IPS-18a (cell line): Measurements from ENCODE around the gene FICD.

Experiments used
- H3K27ac ChIP-seq: one replicate; pipeline ENCODE4 v1.5.1; 2013; ENCODE audit warnings: low read length
- H3K27me3 ChIP-seq: one replicate; pipeline ENCODE4 v1.6.1; 2013; ENCODE audit warnings: mild to moderate bottlenecking, low read length; ENCODE audit not compliant: control insufficient read depth, insufficient read depth
- H3K36me3 ChIP-seq: one replicate; pipeline ENCODE4 v1.6.1; 2013; ENCODE audit warnings: low read depth, low read length; ENCODE audit not compliant: control insufficient read depth
- H3K4me1 ChIP-seq: one replicate; pipeline ENCODE4 v1.6.1; 2013; ENCODE audit warnings: low read depth, low read length; ENCODE audit not compliant: control insufficient read depth
- H3K4me3 ChIP-seq: one replicate; pipeline ENCODE4 v1.5.1; 2013; ENCODE audit warnings: low read length
- H3K9ac ChIP-seq: one replicate; pipeline ENCODE4 v1.6.1; 2013; ENCODE audit warnings: mild to moderate bottlenecking, low read length, moderate library complexity
- H3K9me3 ChIP-seq: one replicate; pipeline ENCODE4 v1.6.1; 2013; ENCODE audit warnings: low read depth, low read length; ENCODE audit not compliant: control insufficient read depth

Gene FICD

DNA sequence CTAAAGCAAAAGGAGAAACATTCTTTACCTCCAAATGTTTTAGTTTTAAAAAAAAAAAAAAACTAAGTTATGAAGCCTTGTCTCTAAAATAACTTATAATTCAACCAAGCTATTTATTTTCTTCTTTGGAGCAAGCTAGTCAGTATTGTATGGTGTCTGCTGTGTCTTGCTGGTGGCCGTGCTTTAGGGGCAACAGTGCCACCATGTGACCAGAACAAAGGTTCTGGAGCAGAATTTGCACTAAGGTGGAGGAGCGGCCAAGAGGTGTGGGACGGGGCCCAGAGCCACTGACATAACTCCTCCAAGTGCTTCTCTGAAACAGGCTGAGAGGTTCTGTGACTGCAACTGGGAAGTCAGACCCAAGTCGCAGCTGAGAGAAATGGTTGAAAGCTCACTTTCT lies 4.5 kb downstream of the FICD start:
- Histone ChIP-seq H3K27me3 (no peaks in the 10 kb centered on the region), H3K9ac (no peak overlapping the region), H3K36me3 (peaks cover 61% of the 10 kb centered on the region), H3K9me3 (no peaks in the 10 kb centered on the region), H3K27ac (no peak overlapping the region), H3K4me1 (no peaks in the 10 kb centered on the region), H3K4me3 (no peak overlapping the region)

GRCh38 chr12:108523365-108523764 lies 8.3 kb downstream of the FICD start:
- Histone ChIP-seq H3K36me3 (peaks cover 98% of the 10 kb centered on the region), H3K9me3 (no peaks in the 10 kb centered on the region), H3K4me3 (no peak overlapping the region), H3K27ac (no peak overlapping the region), H3K9ac (no peak overlapping the region), H3K27me3 (no peaks in the 10 kb centered on the region), H3K4me1 (no peaks in the 10 kb centered on the region)

DNA sequence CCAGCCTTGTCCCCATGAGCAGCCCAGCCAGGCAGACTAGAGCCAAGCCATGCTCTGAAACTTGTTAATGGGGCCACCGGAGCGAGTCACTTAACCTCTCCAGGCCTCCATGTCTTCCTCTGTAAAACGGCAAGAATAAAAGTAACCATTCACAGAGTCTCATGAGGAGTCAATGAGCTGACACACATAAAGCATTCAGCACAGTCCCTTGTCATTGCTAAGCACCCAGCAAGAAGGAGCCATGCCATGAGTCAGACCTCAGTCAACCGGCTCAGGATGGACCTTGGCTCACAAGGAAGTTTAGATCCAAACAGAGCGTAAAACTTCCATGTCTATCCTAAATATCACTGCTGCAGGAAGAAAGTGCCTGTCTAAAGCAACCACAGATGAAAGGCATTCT lies 10.6 kb downstream of the FICD start:
- no peak overlapping the region for H3K4me3 ChIP-seq
- no peaks in the 10 kb centered on the region for H3K9me3 ChIP-seq

DNA sequence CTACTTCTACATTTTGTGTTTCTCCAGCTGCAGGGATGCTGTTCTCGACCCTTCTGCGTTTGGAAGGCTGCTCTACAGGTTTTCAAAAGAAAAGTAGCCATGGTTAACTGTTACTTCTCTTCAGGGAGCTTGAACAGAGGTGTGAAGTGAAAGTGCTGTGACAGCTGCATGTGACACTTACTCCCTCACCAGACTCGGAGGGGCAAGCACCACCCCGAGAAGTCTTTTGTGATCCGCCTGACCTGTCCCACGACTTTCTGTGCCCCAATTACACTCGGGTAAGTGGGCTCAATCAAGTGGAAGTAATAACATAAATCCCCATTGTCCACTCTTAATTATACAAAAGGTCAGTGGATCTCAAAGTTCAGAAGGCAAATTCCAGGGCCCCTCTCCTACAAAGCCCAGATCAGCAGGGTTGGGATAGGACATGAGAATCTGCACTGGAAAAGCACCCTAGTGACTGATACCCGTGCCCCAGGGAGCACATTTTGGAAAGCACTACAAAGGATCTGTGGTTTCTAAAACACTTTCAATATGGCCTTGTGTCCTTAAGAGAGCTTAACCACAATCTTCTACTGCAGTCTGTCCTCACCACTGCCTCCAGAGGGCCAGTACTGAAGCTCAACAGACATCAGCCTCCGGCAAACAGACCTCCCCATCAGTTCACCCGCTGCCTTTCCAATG lies 11.5 kb downstream of the FICD start:
- no peak overlapping the region for H3K4me3 ChIP-seq
- H3K4me1 ChIP-seq, result no peaks in the 10 kb centered on the region
- H3K27ac ChIP-seq, result no peak overlapping the region
- H3K27me3 ChIP-seq, result no peaks in the 10 kb centered on the region
- H3K9ac ChIP-seq, result no peak overlapping the region
- no peaks in the 10 kb centered on the region for H3K9me3 ChIP-seq
- peaks cover 96% of the 10 kb centered on the region for H3K36me3 ChIP-seq

More for the DNA sequence above, 10.6 kb downstream of the FICD start:
- Histone ChIP-seq H3K9ac (no peak overlapping the region), H3K4me1 (no peaks in the 10 kb centered on the region), H3K27me3 (no peaks in the 10 kb centered on the region), H3K27ac (no peak overlapping the region), H3K36me3 (peaks cover 97% of the 10 kb centered on the region)

DNA sequence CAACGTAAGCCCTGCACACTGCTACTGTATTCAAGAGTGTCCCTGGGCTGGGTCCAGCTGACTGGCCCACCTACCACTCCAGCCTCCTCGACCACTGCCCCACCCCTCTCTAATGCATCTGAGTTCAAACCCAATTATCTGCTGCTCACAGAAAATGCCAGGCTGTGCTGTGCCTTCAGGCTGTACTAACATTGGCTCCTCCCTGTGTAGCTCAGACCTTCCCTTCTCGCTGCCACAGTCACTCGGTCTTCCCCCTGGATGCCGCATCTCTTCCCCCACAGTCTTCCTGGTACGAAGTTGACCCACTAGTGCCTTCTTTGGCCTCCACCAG lies 12.1 kb downstream of the FICD start:
- no peaks in the 10 kb centered on the region for H3K27me3 ChIP-seq
- no peaks in the 10 kb centered on the region for H3K4me1 ChIP-seq
- H3K9ac ChIP-seq, result no peak overlapping the region
- peaks cover 96% of the 10 kb centered on the region for H3K36me3 ChIP-seq
- H3K27ac ChIP-seq, result no peak overlapping the region
- H3K4me3 ChIP-seq, result no peak overlapping the region
- no peaks in the 10 kb centered on the region for H3K9me3 ChIP-seq

- H3K4me3 ChIP-seq, result no peak overlapping the region
These were observed 15.1 kb downstream of the FICD start for GRCh38 chr12:108530161-108530560.

DNA sequence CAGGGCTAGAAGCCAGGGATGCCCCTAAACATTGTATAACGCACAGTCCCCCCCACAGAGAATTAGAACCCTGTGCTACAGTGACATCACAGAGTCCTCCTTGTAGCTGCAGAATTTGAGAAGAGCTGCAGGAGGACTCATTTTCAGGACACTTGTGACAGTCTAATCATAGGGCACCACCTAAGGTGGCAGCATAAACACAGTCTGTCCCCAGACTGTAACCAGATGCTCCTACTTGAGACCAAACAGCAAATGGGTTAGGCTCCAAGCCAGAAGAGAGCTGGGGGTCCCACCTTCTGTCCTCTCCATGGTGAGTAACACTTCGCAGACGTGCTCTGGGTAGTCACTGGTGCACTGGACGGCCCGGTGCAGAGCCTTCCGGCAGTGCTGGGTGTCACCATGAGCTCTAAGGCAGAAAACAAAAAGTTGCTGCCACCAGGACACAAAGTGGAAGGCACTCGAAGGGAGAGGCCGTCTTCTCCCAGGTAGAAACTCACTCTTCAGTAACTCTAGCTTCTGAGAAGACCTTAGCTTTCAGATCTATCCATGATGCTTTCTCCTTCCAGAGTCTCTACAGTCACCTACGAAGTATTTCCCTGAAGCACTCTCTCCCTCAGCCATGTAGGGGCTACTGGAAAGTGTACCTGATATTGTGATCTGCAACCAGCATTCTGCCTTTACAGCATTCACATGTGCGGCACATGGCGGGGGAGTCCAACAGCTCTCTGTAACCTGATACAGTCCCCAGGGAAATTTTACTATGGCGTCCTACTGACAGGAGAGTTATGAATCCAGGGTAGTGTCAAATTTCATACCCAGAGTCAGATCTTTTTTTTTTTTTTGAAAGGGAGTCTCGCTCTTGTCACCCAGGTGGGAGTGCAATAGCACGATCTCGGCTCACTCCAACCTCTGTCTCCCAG lies 17.1 kb downstream of the FICD start:
- Histone ChIP-seq H3K4me3 (no peak overlapping the region), H3K9ac (no peak overlapping the region), H3K27ac (no peak overlapping the region), H3K27me3 (no peaks in the 10 kb centered on the region), H3K9me3 (no peaks in the 10 kb centered on the region), H3K36me3 (peaks cover 90% of the 10 kb centered on the region), H3K4me1 (no peaks in the 10 kb centered on the region)

More at GRCh38 chr12:108530161-108530560, 15.1 kb downstream of the FICD start:
- H3K9ac ChIP-seq, result no peak overlapping the region
- H3K9me3 ChIP-seq, result no peaks in the 10 kb centered on the region
- H3K4me1 ChIP-seq, result no peaks in the 10 kb centered on the region
- H3K36me3 ChIP-seq, result peaks cover 90% of the 10 kb centered on the region
- H3K27ac ChIP-seq, result no peak overlapping the region
- H3K27me3 ChIP-seq, result no peaks in the 10 kb centered on the region

- peaks cover 76% of the 10 kb centered on the region for H3K36me3 ChIP-seq
These were observed 23.1 kb downstream of the FICD start for GRCh38 chr12:108538146-108538545.

GRCh38 chr12:108538616-108539195 lies 23.6 kb downstream of the FICD start:
- Histone ChIP-seq H3K4me3 (no peak overlapping the region), H3K27me3 (no peaks in the 10 kb centered on the region), H3K27ac (no peak overlapping the region), H3K4me1 (no peaks in the 10 kb centered on the region), H3K9me3 (no peaks in the 10 kb centered on the region), H3K36me3 (peaks cover 76% of the 10 kb centered on the region), H3K9ac (no peak overlapping the region)

More at GRCh38 chr12:108538146-108538545, 23.1 kb downstream of the FICD start:
- Histone ChIP-seq H3K4me3 (no peak overlapping the region), H3K4me1 (no peaks in the 10 kb centered on the region), H3K9ac (no peak overlapping the region), H3K27me3 (no peaks in the 10 kb centered on the region), H3K9me3 (no peaks in the 10 kb centered on the region), H3K27ac (no peak overlapping the region)

- Histone ChIP-seq H3K4me1 (no peaks in the 10 kb centered on the region), H3K9ac (no peak overlapping the region), H3K36me3 (peaks cover 76% of the 10 kb centered on the region), H3K4me3 (no peak overlapping the region), H3K27ac (no peak overlapping the region), H3K27me3 (no peaks in the 10 kb centered on the region), H3K9me3 (no peaks in the 10 kb centered on the region)
These were observed 27.2 kb downstream of the FICD start for GRCh38 chr12:108542320-108542719.

GRCh38 chr12:108543652-108544051 lies 28.6 kb downstream of the FICD start:
- Histone ChIP-seq H3K4me1 (no peaks in the 10 kb centered on the region), H3K36me3 (peaks cover 76% of the 10 kb centered on the region), H3K9me3 (no peaks in the 10 kb centered on the region), H3K4me3 (no peak overlapping the region), H3K9ac (no peak overlapping the region), H3K27ac (no peak overlapping the region), H3K27me3 (no peaks in the 10 kb centered on the region)
